HG03280 (cell line): ENCODE results near the gene CRACDL.

Experiments used
- ATAC-seq: cut with Tn5 transposase; IDR thresholded peaks from one replicate; pipeline ENCODE4 v1.9.1; 2021; ENCODE audit warnings: mild to moderate bottlenecking, moderate library complexity; ENCODE audit not compliant: unreplicated experiment

Gene CRACDL

DNA sequence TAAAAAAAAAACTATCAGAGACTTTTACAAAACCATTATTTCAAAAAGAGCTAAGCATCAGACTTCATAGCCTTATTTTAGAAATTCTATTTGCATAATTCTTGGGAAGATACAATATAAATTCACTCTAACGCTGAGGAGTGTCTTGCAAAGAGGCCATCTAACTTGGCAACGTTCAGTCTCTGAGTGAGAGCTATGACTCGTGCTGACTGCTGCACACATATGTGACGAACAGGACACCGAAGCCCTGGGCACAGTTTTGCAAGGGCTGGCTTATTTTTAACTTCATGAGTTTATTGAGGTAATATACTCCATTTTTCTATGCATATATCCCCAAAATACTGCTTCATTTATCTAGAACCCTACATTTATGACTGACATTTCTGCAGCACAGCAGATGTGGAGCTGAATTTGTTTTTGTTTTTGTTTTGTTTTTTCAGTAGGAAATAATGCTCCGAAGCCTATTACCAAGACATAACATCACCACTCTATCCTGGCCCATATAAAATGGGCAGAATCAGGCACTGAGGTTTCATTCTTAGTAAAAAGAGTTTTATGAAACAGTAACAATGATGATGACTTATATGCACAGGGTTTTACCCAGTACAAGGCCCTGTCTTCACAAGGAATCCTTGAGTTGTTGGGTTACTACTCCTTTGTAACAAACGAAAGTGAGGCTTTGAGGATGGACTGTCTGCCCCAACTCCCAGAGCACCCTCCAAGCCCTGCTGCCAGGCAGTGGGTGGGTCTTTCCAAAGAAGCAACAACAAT lies 68.3 kb downstream of the CRACDL start:
- ATAC-seq: no peak

DNA sequence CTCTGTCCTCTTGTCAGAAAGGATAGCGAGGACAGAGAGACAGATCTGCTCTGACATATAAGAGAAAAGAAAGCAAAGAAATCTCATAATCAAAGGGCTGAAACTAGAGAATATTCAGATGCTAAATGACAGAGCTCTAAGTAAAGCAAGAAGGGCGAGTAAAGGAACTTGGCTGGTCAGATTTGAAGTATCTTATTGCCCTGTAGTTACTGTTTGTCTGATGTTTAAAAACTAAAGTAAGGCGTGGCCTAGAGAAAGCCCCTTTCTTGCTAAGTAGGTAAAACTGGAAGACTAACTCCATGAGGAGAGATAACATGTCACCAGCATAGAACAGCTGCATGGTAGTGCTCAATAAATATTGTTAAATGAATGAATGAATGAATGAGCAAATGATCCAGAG lies 70.0 kb downstream of the CRACDL start:
- ATAC-seq: no peak

DNA sequence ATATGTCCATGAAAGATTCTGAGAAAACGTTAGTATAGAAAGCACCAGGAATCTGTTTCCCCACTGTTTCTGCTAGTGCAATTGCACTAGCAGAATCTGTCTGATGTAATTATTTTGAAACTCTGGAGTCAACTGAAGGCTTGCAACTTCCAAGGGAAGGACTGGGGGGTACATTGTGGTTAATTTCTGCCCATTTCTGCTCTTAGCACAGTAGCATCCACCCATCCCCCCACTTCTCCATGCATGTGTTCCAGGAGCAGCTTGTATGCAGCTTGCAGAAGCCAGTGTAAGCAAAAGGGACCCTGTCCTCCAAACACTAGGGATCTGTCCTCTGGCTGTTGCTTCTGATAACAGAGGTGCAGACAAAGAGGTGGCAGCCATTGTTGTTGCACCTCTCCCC lies 74.4 kb downstream of the CRACDL start:
- ATAC-seq: no peak

DNA sequence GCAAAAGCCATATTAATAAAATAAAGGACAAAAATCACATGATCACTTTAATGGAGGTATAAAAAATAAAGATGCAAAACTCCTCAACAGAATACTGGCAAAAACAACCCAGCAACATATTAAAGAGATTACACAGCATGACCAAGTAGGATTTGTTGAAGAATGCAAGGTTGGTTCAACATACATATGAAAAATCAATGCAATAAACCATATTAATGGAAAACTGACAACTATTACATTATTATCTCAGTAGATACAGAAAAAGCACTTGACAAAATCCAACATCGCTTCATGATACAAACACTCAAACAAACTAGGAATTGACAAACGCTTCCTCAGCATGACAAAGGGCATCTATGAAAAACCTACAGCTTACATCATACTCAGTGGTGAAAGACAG lies 76.7 kb downstream of the CRACDL start:
- ATAC-seq: no peak

DNA sequence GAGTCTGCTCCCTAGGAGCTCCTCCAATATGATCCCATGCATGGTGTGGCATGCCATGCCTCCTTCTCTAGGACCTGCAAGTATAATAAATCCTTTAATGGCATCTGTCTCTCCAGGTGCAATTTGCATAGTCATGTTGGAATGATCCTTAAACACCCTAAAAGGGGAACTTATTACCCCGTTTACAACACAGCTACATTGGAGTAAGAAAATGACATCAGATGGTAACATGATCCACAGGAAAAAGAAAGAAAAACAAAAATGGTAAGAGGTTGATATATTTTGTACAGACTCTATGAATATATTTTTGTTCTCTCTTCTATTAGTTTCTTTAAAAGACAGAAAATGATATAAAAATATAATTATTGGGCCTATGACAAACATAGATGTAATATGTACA lies 79.0 kb downstream of the CRACDL start:
- no peak for ATAC-seq

DNA sequence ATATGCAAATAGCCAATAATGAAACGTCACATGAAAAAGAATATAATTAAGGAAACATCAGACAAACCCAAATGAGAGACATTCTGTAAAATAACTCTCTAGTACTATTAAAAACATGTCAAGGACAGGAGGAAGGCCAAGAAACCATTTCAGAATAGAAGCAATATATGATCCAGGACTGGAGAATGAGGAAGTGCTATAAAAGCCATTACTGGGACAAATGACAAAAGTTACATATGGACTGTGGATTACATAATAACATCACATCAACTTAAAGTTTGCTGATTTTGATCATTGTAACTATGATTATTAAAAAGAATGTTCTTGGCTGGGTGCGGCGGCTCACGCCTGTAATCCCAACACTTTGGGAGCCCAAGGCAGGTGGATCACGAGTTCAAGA lies 81.3 kb downstream of the CRACDL start:
- no peak for ATAC-seq

DNA sequence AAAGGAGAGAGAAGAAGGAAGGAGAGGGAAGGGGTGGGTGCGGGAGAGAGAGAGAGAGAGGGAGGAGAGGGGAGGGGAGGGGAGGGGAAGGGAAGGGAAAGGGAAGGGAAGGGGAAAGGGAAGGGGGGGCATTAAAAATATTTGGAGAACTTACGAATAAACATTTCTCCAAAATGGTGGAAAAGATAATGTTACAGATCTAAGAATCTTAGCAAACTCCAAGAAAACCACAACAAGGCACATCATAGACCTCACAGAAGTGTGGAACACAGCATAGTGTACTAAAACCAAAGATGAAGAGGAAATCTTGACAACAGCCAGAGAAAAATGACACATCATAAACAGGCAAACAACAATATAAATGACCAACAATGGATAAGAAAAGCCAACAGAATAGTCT lies 83.1 kb downstream of the CRACDL start:
- no peak for ATAC-seq

DNA sequence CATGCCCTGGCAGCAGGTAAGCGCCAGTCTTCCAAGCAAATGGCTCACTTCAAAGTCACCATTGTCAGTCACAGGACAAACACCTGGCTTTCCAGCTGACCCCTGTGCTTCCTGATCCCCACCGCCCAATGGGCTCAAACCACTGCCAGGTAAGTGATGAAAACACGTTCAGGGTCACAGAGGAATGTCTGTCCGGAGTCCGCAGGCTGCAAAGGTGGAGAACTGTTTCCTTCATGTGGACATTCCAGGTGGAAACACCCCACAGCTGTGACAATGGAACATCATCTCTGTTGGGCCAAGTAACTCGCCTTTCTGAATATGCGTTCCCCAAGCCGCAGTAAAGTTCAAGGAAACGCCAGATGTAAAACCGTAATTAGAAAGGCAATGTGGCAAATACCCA lies 86.0 kb downstream of the CRACDL start:
- no peak for ATAC-seq

DNA sequence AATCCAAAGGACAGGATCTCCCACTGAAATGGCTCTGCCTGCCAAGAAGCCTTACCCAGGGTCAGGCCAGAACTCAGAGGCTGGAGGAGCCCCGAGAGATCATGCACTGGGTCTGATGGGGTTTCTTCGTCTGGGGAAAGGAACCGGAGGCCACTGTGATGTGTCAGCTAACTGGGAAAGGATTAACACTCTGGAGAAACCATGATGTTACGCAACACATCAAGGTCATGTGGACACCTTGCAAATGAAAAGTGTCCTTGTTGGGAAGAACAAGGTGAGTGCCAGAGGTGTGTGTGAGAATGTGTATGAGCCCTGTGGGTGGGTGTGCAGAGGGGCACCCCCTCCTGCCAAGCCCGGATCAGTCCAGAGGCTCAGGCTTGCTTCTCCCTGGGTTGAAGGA lies 86.9 kb downstream of the CRACDL start:
- no peak for ATAC-seq

DNA sequence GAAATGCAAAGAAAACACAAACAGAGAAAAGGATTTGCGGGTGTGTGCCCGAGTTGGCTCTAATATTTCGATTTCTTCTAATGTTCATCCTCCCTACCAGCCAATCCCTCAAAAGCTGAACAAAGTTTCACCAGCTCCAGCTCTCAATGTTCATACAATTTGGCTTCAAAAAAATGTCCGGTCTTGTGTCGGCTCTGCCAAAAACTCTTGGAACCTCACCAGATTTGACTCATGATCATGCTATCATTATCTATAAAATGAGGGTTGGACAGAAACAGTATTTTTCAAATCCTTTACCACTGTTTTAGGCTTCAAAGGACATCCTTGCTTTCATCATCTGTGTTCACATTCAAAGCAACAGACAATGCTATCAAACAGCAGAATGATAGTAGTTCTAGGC lies 88.2 kb downstream of the CRACDL start:
- no peak for ATAC-seq

DNA sequence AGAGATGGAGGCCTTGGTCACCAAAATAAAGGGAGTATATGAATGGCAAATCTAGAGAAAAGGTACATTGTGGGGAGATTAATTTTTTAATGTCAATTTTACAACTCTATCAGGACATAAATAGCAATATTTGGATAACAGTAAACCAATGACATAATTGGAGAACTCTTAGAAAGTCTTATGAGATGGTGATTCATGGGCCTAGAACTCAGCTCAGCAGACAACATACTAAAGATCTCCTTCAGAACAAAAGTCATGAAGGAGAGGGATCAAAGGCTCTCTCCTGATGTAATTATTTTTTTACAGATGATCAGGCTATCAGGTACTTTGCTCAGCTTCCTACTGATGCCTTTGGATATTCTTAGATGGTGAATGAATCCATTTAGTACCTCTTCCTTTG lies 90.0 kb downstream of the CRACDL start:
- no peak for ATAC-seq

DNA sequence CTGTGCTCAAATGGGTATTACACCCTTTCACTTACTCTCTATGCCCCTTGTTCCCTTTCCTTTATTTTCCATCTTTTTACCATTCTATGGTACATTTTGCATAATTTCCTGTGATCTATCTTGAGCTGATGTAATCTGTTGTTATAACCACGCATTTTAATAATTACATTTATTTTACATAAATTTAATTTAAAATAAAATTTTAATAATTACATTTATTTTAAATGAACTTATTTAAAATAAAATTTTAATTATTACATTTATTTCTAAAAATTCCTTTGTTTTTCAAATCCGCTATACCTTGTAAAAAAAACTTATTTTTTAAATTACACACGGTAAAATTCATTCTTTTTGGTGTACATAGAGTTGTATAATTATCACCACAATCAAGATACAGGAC lies 93.9 kb downstream of the CRACDL start:
- ATAC-seq: no peak

DNA sequence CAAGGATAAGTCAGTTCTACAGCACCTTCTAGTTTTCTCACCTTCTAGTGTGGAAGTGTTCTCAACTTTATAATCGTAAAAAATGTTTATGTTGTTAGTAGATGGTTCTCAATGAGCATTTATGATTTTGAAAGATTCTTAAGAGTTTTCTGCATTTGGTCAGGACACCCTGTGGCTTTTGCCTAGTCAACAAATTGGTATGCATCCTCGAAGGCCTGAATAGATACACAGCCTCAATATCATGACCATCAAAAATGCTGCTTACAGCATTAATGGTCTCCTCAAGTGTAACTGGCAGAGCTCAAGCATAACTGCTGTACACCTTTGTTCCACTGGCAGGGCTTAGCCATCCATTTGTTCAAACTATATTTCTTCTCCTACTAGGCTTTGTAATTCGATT lies 96.7 kb downstream of the CRACDL start:
- ATAC-seq: no peak

DNA sequence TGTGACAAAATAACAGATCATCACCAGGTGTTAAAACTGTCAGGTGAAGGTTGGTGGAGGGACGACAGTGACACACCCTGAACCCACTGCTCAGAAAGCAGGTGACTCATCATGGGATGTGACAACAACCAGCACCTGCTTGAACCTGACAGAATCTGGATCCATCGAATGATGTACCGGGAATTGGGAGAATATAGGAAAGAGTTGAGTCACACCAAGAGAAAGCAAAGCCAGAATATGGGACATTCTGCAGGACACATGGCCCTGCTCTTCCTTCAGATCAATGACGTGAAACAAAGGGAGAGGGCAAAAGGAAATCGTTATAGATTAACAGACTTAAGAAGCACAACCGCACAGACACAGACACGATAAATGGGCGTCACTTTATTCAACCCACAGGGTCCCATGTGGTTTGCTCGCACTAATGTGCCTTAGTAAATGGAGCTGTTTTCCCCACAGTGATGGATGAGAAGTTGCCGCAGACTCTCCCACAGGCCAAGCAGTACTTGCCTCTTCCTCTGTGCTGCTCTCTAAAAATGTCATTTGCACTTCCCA lies 100.1 kb downstream of the CRACDL start:
- ATAC-seq: no peak

DNA sequence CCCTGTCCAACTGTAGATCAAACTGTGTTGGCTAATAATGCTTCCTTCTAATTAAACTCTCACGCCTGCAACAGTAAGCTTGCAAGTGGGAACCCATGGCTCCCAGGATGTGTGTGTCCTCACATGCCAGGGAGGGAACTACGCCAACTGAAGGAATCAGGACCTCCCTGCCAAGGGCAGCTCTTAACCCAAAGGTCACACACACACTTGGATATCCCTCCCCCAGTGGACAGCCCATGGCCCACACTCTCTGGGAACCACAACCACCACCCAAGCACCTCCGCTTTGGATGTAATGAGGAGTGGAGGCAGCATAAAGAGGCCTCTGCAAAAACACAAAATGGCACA lies 102.1 kb downstream of the CRACDL start:
- ATAC-seq: no peak

DNA sequence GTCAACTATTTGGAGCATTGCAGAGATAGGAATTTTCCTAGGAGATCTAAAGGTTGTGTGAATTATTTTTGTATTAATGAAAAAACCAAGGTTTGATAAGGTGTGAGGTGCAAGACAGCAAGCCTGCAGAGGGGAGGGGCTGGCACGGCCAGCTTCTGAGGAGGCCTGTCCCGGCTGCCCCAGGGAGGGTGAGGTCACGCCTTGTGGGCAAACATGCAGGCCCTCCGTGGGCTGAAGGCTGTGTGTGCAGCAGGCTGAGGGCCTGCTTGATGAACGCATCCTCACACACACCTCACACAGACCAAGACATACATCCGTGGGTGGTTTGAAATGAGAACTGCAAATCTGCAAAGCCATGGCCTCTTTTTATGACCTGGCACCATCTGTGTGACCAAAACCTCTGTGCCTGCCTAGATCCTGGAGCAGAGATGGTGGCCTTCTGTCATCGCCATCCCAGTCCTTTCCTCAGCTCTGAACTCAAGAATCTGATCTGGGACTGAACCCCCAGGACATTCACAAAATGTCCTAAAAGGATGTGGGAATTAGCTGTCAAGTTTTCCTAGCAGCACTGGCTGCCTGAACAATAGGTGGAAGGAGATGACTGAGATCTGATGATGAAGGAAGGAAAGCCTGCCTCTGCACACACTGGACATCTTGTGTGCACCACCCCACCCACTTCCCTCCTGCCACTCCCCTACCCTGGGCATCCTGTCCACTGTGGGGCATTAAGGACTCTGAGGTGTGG lies 102.7 kb downstream of the CRACDL start:
- no peak for ATAC-seq

DNA sequence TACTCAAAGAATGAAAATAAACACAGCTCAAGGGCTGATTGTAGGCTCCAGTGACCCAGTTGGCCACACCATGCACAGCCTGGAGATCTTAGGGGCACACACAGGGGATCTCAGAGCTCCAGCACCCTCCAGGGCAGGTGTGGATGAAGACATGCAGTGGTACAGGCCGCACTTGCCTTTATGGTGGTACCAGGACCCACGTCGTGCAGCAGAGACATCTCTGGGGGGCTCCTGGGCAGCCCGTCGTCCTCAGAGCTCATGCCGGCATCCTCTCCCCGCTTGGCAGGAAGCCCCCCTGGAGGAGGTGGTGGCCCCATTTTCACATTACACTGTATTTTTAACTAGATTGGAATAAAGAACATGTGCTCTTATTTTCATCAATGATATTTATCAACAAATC lies 103.9 kb downstream of the CRACDL start:
- no peak for ATAC-seq

DNA sequence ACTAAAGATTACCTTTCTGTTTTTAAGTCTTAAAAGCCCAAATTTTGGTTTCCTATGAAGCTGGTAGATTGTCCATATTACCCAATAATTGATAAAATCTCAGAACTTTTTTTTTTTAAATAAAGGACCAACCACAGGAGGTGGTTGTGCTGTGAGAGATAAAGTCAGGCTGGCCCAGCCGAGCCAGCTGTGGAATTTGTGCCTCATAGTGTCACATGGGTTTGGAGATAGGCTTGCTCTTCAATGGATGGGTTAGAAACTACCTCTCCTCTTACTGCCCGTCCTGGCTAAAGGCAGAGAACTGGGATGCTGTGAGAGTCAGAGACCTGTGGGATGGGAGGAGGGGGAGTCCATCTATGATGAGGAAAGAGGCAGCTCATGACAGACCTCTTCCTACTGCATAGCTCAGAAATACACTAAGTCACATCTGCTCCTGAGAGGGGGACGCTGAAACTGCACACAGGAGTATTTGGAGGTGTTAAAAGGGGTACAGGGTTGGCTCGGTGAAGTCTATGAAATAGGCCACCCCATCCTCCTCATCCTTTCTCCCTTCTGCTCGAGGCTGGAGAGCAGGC lies 105.4 kb downstream of the CRACDL start:
- no peak for ATAC-seq

DNA sequence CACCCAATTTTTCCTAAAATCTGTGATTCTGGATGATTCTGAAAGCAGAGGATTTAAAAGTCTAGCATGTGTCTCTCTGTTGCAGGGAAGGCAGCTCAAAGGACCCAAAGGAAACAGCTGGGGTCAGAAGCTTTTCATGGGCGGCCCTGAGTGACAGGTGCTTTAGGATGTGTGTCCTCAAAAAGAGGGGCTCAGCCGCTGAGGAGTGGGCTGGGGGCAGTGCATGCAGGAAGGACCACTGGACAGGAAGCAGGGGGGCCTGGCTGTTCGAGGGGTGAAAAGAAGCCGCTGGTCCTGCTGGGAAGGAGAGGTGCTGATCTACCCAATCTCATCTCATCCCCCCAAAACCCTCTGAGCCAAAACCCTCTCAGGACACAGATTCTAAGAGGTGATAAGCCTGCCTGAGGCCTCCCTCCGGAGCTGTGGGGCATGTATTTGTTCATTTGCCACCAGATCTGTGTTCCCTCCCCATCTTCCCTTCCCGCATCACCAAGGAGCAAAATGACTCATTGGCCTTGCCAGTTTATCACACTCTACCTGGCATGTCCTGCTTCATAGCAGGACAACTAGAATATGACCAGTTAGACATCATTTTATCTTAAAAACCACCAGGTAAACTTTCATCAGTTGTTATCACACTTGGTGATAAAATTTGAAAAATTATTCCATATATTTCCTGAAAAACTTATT lies 106.3 kb downstream of the CRACDL start:
- no peak for ATAC-seq

DNA sequence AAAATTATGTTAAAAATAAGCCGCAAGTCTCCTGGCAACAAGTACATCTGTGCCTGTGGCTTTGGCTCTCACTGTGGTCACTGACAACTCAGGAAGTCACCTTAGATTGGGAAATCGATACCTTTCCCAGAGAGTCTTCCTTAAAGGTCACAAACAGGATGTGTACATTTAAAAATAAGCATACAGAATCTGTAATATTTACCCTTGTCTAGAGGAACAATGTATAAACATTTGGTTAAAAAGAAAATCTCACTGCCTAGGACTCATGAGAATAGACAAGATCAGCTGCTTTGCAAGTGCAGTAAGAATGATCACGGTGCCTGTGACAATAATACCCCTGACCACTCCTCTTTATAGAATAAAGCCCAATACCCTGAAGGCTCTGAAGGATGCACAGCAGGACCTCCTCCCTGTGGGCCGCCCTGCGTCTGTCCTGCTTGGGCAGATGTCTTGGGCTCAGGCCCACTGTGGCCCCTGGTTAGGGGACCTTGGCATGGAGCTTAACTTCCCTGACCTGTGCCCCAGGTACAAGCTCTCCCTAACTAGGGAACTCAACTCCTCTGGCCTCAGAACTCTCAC lies 107.1 kb downstream of the CRACDL start:
- ATAC-seq: no peak

DNA sequence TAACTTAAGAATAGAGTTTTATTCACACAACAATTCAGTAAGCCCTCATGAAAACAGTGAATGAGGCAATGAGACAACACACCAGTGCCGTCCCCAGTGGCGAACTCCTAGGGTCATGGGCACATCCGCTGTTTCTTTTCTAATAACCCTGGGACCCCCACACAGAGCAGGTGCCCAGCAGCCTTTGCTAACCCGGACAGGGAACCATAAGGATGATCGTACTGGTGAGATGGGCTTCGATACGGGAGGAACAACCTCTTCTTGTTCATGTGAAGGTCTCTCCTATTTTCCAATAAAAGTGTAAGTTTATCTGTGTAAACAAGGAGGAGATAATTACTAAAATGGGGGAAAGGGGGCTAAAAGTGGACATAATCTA lies 107.7 kb downstream of the CRACDL start:
- ATAC-seq: no peak
